H1 (cell line): ENCODE data around the gene F10. TPM values are rescaled to one million over a fixed set of nuclear protein-coding genes. Genes with fewer than 3 reads are reported as not detected.

Source experiments
- CHD7 ChIP-seq: fragments of 300-600 bp; sonication (generic); IDR thresholded peaks from 2 replicates; pipeline ENCODE4 v1.7.1; 2012; ENCODE audit warnings: low read length, moderate library complexity, mild to moderate bottlenecking, inconsistent platforms; ENCODE audit not compliant: insufficient replicate concordance
- polyA plus RNA-seq, 7 experiments: library from polyadenylated mRNA; depleted of rRNA in 3 of 7; stranded (reverse) in 5 of 7; unstranded in 2 of 7; fragments of >200 nt in 5 of 7; fragments of 200-250 nt in 2 of 7; gene quantifications; 1 replicate in 5 of 7; 2 replicates in 1 of 7; 4 replicates in 1 of 7; pipeline versions ENCODE4 v1.2.1 to v1.2.3, GENCODE V29; 2011 to 2013; ENCODE audit warnings: missing spikeins in 2 of 7, mixed read lengths in 2 of 7
- total RNA-seq: library from RNA; stranded (reverse); fragmentation: NEBNext Ultra II Directional; extraction: Animal tissue kit (Norgen Biotek cat#: 25700); gene quantifications from 2 replicates; pipeline ENCODE4 v1.2.1, GENCODE V29; 2021

F10 gene
- total and polyA plus RNA-seq, 2 of the 8 experiments (the other 6 are each of a cell fraction or from before 2014, with no cell fraction given), result 2.0 to 4.2 TPM

- no peak for TF ChIP-seq CHD7
Measured at GRCh38 chr13:113148407-113148806, 25.8 kb downstream of the F10 start (continued).
